OCI-LY1 (cell line): ENCODE results near the gene ADAMTS20.

Experiments
- H2AFZ ChIP-seq: fragments of 200-600 bp; sonication (generic), shearing (Covaris generic); 2 replicates; pipeline ENCODE4 v1.6.0; 2014; ENCODE audit warnings: antibody characterized with exemption, mild to moderate bottlenecking, low read length
- H3F3A ChIP-seq: fragments of 200-600 bp; sonication (generic), shearing (Covaris generic); 2 replicates; pipeline ENCODE4 v1.6.0; 2014; ENCODE audit warnings: mild to moderate bottlenecking, antibody characterized with exemption, low read length, moderate library complexity; ENCODE audit not compliant: insufficient read depth
- H3K27ac ChIP-seq: fragments of 200-600 bp; sonication (generic); 2 replicates; pipeline ENCODE4 v1.5.1; 2014; ENCODE audit warnings: low read length, mixed run types, mild to moderate bottlenecking, low read depth; ENCODE audit not compliant: poor library complexity, severe bottlenecking
- H3K27me3 ChIP-seq: fragments of 200-600 bp; sonication (generic); 2 replicates; pipeline ENCODE4 v1.6.0; 2014; ENCODE audit warnings: antibody characterized with exemption, mild to moderate bottlenecking, low read length, moderate library complexity; ENCODE audit not compliant: insufficient read depth
- H3K36me3 ChIP-seq: fragments of 200-600 bp; sonication (generic); 2 replicates; pipeline ENCODE4 v1.6.1; 2014; ENCODE audit warnings: mild to moderate bottlenecking, antibody characterized with exemption, low read length, moderate library complexity, mixed read lengths; ENCODE audit not compliant: insufficient read depth
- H3K4me1 ChIP-seq: fragments of 200-600 bp; sonication (generic); 2 replicates; pipeline ENCODE4 v1.5.1; 2014; ENCODE audit warnings: mild to moderate bottlenecking, low read length, moderate library complexity; ENCODE audit not compliant: insufficient read depth, severe bottlenecking
- H3K4me2 ChIP-seq: fragments of 200-600 bp; sonication (generic), shearing (Covaris generic); 2 replicates; pipeline ENCODE4 v1.6.1; 2014; ENCODE audit warnings: low read length
- H3K4me3 ChIP-seq: fragments of 200-600 bp; sonication (generic); 2 replicates; pipeline ENCODE4 v1.5.1; 2014; ENCODE audit warnings: low read length, low read depth, mild to moderate bottlenecking, mixed read lengths; ENCODE audit not compliant: poor library complexity, severe bottlenecking
- H3K79me2 ChIP-seq: fragments of 200-600 bp; shearing (Covaris generic); 2 replicates; pipeline ENCODE4 v1.6.1; 2016; ENCODE audit warnings: mixed run types, low read length, mixed read lengths; ENCODE audit not compliant: insufficient read depth
- H3K9ac ChIP-seq: fragments of 200-600 bp; sonication (generic), shearing (Covaris generic); 2 replicates; pipeline ENCODE4 v1.6.1; 2014; ENCODE audit warnings: mild to moderate bottlenecking, low read length, mixed read lengths
- H3K9me2 ChIP-seq: fragments of 200-600 bp; sonication (generic), shearing (Covaris generic); 2 replicates; pipeline ENCODE4 v1.6.1; 2014; ENCODE audit warnings: low read depth, mild to moderate bottlenecking, low read length, mixed read lengths
- H3K9me3 ChIP-seq: fragments of 200-600 bp; shearing (Covaris generic); 2 replicates; pipeline ENCODE4 v1.6.1; 2014; ENCODE audit warnings: low read length, mixed read lengths
- H4K20me1 ChIP-seq: fragments of 200-600 bp; sonication (generic), shearing (Covaris generic); 2 replicates; pipeline ENCODE4 v1.6.0; 2016; ENCODE audit warnings: mild to moderate bottlenecking, low read length; ENCODE audit not compliant: insufficient read depth
- CTCF ChIP-seq: fragments of 200-600 bp; sonication (generic), shearing (Covaris generic); IDR thresholded peaks from 2 replicates; pipeline ENCODE4 v1.5.1; 2017; ENCODE audit warnings: mild to moderate bottlenecking, antibody characterized with exemption, low read length, moderate library complexity, mixed read lengths
- EZH2 ChIP-seq: fragments of 200-600 bp; sonication (generic), shearing (Covaris generic); IDR thresholded peaks from 2 replicates; pipeline ENCODE4 v1.8.0; 2017; ENCODE audit warnings: borderline replicate concordance, mixed run types, mild to moderate bottlenecking, antibody characterized with exemption, low read length, moderate library complexity, mixed read lengths

The ADAMTS20 gene

GRCh38 chr12:43401096-43401495, 150.9 kb downstream of the ADAMTS20 start:
- H2AFZ ChIP-seq, result no peak overlapping the region
- TF ChIP-seq EZH2 (no peak), CTCF (no peak)

GRCh38 chr12:43396671-43397070, 155.3 kb downstream of the ADAMTS20 start:
- Histone ChIP-seq H3K27me3 (no peaks in the 10 kb centered on the region), H3K4me3 (no peak overlapping the region), H3K79me2 (no peaks in the 10 kb centered on the region), H3F3A (no peaks in the 10 kb centered on the region), H4K20me1 (no peaks in the 10 kb centered on the region), H3K27ac (no peak overlapping the region), H3K4me1 (no peaks in the 10 kb centered on the region), H3K9ac (no peak overlapping the region), H3K9me3 (no peaks in the 10 kb centered on the region), H3K36me3 (no peaks in the 10 kb centered on the region), H3K4me2 (no peak overlapping the region), H3K9me2 (no peaks in the 10 kb centered on the region), H2AFZ (no peak overlapping the region)
- TF ChIP-seq EZH2, result no peak
- TF ChIP-seq CTCF, result no peak

More at GRCh38 chr12:43401096-43401495, 150.9 kb downstream of the ADAMTS20 start:
- Histone ChIP-seq H3K4me2 (no peak overlapping the region), H3K9ac (no peak overlapping the region), H3K4me1 (no peaks in the 10 kb centered on the region), H3K9me2 (no peaks in the 10 kb centered on the region), H3K79me2 (no peaks in the 10 kb centered on the region), H3K27ac (no peak overlapping the region), H3K9me3 (no peaks in the 10 kb centered on the region), H3K27me3 (no peaks in the 10 kb centered on the region), H3K4me3 (no peak overlapping the region), H4K20me1 (no peaks in the 10 kb centered on the region), H3K36me3 (no peaks in the 10 kb centered on the region), H3F3A (no peaks in the 10 kb centered on the region)

GRCh38 chr12:43392116-43392515, 159.9 kb downstream of the ADAMTS20 start:
- H3K36me3 ChIP-seq, result no peaks in the 10 kb centered on the region
- no peaks in the 10 kb centered on the region for H3K79me2 ChIP-seq
- no peak overlapping the region for H3K4me3 ChIP-seq
- H3K27me3 ChIP-seq, result no peaks in the 10 kb centered on the region
- no peak overlapping the region for H3K9ac ChIP-seq
- no peak overlapping the region for H2AFZ ChIP-seq
- no peaks in the 10 kb centered on the region for H3K4me1 ChIP-seq
- H3K9me3 ChIP-seq, result no peaks in the 10 kb centered on the region
- no peaks in the 10 kb centered on the region for H3F3A ChIP-seq
- TF ChIP-seq CTCF, result no peak
- no peaks in the 10 kb centered on the region for H3K9me2 ChIP-seq
- H3K27ac ChIP-seq, result no peak overlapping the region
- H3K4me2 ChIP-seq, result no peak overlapping the region
- no peaks in the 10 kb centered on the region for H4K20me1 ChIP-seq
